BE2C (cell line): Measurements from ENCODE around the gene USP32.
"Not testable (repeated sequence)": the region's sequence is repeated elsewhere in the genome, so short reads cannot be mapped to it uniquely, and the experiment has no call there.

ENCODE experiments used
- DNase-seq: peaks from one replicate; pipeline ENCODE4 v3.0.0-alpha.2; 2020
- H3K27me3 ChIP-seq: fragments of 250-450 bp; sonication (Bioruptor Pico); 2 replicates; pipeline ENCODE4 v1.5.1; 2020; ENCODE audit warnings: mild to moderate bottlenecking
- H3K36me3 ChIP-seq: fragments of 250-450 bp; sonication (Bioruptor Pico); 2 replicates; pipeline ENCODE4 v1.5.1; 2020; ENCODE audit warnings: mild to moderate bottlenecking
- H3K4me1 ChIP-seq: fragments of 250-450 bp; sonication (Bioruptor Pico); 2 replicates; pipeline ENCODE4 v1.5.1; 2020
- H3K4me3 ChIP-seq: 2 replicates; pipeline ENCODE4 v1.5.1; 2011; ENCODE audit warnings: low read depth, low read length
- H3K9me3 ChIP-seq: fragments of 250-450 bp; sonication (Bioruptor Pico); 2 replicates; pipeline ENCODE4 v1.5.1; 2020
- TF ChIP-seq, protein P1 (sequence below): IDR thresholded peaks from 2 replicates; pipeline ENCODE4 v1.5.1; 2012; ENCODE audit warnings: mild to moderate bottlenecking, low read depth, low read length

Gene USP32

DNA sequence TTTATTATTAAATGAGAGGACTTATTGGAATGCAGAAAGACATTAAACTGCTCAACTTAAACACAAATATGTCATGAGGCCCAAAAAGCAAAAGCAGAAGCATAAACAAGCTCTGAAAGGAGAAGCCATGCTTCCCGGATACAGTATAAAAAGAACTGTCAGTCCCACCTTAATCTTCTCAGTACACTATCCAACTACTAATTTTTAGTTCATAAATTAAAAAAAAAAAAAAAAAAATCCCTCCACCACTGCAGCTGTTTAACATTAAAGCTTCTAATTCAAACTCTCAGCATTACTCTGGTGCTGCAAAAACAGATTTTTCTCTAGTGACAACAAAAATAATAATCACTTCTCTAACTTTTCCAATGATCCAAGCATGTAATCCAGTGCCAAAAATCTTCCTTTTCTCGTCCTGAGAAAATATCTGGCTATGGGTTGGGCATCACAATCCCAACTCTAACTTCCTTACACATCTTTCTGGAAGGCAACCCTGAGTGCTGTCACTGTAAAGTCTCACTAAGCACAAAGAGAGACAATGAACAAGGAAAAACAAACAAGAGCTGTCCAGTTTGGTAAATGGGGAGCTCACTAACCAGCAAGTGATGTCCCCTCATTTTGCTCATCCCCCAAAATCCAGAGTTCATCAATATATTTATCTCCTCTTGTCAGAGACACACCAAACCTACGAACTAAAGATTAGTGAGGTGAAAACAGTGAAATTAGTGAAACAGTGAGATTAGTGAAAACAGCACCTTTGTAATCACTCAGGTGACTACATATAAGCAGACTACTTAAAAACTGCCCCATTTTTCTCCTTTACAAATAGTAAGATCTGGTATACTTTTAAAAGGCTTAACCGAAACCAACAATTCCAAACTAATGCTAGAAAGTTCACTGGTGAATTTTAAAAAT is 5.5 kb downstream of the USP32 start:
- Histone ChIP-seq H3K4me1 (peaks cover 11% of the 10 kb centered on the region), H3K27me3 (no peaks in the 10 kb centered on the region), H3K9me3 (no peaks in the 10 kb centered on the region), H3K4me3 (no peak overlapping the region), H3K36me3 (no peaks in the 10 kb centered on the region)
- TF ChIP-seq, protein P1, sequence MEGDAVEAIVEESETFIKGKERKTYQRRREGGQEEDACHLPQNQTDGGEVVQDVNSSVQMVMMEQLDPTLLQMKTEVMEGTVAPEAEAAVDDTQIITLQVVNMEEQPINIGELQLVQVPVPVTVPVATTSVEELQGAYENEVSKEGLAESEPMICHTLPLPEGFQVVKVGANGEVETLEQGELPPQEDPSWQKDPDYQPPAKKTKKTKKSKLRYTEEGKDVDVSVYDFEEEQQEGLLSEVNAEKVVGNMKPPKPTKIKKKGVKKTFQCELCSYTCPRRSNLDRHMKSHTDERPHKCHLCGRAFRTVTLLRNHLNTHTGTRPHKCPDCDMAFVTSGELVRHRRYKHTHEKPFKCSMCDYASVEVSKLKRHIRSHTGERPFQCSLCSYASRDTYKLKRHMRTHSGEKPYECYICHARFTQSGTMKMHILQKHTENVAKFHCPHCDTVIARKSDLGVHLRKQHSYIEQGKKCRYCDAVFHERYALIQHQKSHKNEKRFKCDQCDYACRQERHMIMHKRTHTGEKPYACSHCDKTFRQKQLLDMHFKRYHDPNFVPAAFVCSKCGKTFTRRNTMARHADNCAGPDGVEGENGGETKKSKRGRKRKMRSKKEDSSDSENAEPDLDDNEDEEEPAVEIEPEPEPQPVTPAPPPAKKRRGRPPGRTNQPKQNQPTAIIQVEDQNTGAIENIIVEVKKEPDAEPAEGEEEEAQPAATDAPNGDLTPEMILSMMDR, result no peak
- DNase-seq, result no peak

DNA sequence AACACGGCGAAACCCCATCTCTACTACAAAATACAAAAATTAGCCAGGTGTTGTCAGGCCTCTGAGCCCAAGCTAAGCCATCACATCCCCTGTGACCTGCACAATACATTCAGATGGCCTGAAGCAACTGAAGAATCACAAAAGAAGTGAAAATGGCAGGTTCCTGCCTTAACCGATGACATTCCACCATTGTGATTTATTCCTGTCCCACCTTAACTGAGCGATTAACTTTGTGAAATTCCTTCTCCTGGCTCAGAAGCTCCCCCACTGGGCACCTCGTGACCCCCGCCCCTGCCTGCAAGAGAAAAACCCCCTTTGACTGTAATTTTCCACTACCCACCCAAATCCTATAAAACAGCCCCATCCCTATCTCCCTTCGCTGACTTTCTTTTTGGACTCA is 7.0 kb downstream of the USP32 start:
- H3K4me1 ChIP-seq, result peaks cover 11% of the 10 kb centered on the region
- H3K4me3 ChIP-seq, result not testable (repeated sequence)

DNA sequence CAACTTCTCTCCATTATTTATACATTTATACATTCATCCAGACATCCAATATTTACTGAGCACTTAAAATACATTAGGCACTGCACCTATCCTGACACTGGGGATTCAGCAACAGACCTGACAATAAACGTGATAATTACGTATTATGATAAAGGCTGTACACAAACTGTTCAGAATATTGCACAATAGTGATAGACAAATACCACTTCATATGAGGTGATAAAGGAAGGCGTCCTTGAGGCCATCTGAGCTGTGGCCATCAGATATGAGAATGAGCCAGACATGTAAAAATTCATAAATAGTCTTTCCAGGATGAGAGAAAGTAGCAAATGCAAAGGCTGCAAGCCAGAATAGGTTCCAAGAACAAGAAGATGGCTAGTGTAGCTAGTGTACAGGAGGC is 8.6 kb downstream of the USP32 start:
- DNase-seq, result no peak
- no peaks in the 10 kb centered on the region for H3K36me3 ChIP-seq
- H3K4me3 ChIP-seq, result no peak overlapping the region
- TF ChIP-seq, protein P1, result no peak
- H3K9me3 ChIP-seq, result no peaks in the 10 kb centered on the region
- no peaks in the 10 kb centered on the region for H3K27me3 ChIP-seq
- peaks cover 11% of the 10 kb centered on the region for H3K4me1 ChIP-seq

More for the DNA sequence above, 7.0 kb downstream of the USP32 start:
- H3K36me3 ChIP-seq, DNase-seq, H3K9me3 ChIP-seq, H3K27me3 ChIP-seq: not testable (repeated sequence)

DNA sequence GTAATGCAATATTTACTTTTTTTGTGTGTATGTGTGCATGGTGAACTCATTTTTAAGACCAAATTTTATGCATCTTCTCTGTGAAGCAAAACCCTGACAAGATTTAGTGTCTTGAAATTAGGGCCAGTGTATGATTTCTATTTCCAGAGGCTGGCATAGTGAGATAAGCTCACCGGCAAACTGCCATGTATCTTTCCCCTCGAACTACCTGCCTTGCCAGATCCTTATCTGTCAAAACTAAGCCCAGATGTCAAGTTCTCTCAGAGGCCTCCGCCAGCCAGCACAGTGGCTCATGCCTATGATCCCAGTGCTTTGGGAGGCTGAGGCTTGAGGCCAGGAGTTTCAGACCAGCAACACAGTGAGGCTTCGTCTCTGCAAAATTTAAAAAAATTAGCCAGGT is 10.0 kb downstream of the USP32 start:
- Histone ChIP-seq H3K27me3 (no peaks in the 10 kb centered on the region), H3K4me3 (no peak overlapping the region), H3K36me3 (no peaks in the 10 kb centered on the region), H3K9me3 (no peaks in the 10 kb centered on the region), H3K4me1 (peaks cover 11% of the 10 kb centered on the region)
- TF ChIP-seq, protein P1, result no peak
- peak; percentile 9 for DNase-seq

DNA sequence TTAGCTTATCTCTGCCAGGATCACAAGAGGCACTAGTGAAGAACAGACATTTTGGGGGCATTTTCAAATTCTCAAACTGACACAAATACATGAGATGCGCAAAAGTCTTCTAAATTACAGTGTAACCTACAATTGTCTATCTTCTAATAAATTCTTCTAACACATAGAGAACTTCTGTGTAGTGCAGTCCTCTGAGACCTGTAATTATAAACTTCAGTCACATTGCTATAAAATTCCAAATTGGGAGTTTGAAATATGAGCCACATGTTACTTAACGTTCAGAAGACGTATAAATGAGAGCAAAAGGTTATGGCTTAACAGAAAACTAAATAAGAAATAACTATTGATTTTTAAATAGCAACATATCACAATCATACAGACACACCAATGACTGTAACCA is 12.5 kb downstream of the USP32 start:
- H3K27me3 ChIP-seq, H3K4me3 ChIP-seq, H3K9me3 ChIP-seq, H3K36me3 ChIP-seq, DNase-seq: not testable (repeated sequence)
- peaks cover 11% of the 10 kb centered on the region for H3K4me1 ChIP-seq

DNA sequence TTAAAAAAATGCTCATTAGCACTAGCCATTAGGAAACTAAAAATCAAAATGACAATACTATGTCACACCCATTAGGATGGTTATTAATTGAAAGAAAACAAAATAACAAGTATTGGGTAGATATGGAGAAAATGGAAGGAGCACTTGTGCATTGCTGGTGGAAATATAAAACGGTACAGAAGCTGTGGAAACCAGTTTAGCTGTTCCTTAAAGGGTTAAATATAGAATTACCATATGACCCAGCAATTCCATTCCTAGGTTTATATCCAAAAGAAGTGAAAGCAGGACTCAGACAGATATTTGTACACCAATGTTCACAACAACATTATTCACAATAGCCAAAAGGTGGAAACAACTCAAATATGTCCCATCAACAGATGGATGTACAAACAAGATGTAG is 13.7 kb downstream of the USP32 start:
- not testable (repeated sequence) for H3K27me3 ChIP-seq, DNase-seq, H3K36me3 ChIP-seq, H3K9me3 ChIP-seq, H3K4me3 ChIP-seq, H3K4me1 ChIP-seq

DNA sequence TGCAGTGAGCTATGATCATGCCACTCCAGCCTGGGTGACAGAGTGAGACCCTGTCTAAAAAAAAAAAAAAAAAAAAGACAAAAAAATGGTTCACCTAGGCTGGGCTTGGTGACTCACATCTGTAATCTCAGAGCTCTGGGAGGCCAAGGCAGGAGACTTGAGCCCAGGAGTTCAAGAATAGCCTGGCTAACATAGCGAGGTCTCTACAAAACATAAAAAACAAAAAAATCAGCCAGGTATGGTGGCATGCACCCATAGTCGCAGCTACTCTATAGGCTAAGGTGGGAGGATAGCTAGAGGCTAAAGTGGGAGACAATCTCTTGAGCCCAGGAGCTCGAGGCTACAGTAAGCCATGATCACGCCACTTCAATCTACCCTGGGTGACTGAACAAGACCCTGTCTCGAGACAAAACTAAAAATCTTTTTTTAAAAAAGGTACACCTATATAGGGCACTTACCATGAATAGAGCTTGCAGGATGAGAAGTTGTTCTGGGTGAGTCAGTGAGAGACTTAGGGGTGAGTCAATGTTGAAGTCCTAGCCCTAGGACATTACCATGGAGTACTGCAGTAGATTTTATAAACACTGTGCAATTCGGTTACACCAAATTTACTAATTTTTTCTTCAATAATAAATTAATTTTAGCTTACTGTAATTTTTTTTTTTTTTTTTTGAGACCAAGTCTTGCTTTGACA is 19.0 kb downstream of the USP32 start:
- DNase-seq, result no peak
- TF ChIP-seq, protein P1, result no peak
- Histone ChIP-seq H3K9me3 (no peaks in the 10 kb centered on the region; the same call in 1 of the 2 replicates), H3K27me3 (no peaks in the 10 kb centered on the region), H3K4me1 (no peaks in the 10 kb centered on the region), H3K36me3 (no peaks in the 10 kb centered on the region), H3K4me3 (no peak overlapping the region)
